Activated T-cell treated with anti-CD3 and anti-CD28 coated beads for 48 hours (primary cell): ENCODE data around the gene AKNAD1.
"Not testable (repeated sequence)": the region's sequence is repeated elsewhere in the genome, so short reads cannot be mapped to it uniquely, and the experiment has no call there.

ENCODE experiments used
- DNase-seq: peaks from one replicate; pipeline ENCODE4 v3.0.0-alpha.2; 2020; ENCODE audit warnings: low read depth

AKNAD1 gene

GRCh38 chr1:108856994-108857393 lies at the start of gene AKNAD1:
AKNAD1 (minus strand) TSS chr1:108857094; CDS start chr1:108852664, 4,430 bp downstream.
- no peak for DNase-seq

- DNase-seq: no peak
Measured at GRCh38 chr1:108901106-108901505, 44.2 kb upstream of the AKNAD1 start.

GRCh38 chr1:108897865-108898720 lies 41.2 kb upstream of the AKNAD1 start:
- no peak for DNase-seq

- no peak for DNase-seq
Measured at GRCh38 chr1:108896146-108897145, 39.6 kb upstream of the AKNAD1 start.

- DNase-seq: no peak
Measured at GRCh38 chr1:108893141-108893530, 36.2 kb upstream of the AKNAD1 start.

- DNase-seq: no peak
Measured at GRCh38 chr1:108892356-108893140, 35.7 kb upstream of the AKNAD1 start.

GRCh38 chr1:108889706-108890384 lies 33.0 kb upstream of the AKNAD1 start:
- no peak for DNase-seq

GRCh38 chr1:108889006-108889645 lies 32.2 kb upstream of the AKNAD1 start:
- DNase-seq: not testable (repeated sequence)

GRCh38 chr1:108886292-108886691 lies 29.4 kb upstream of the AKNAD1 start:
- no peak for DNase-seq

GRCh38 chr1:108884968-108885367 lies 28.1 kb upstream of the AKNAD1 start:
- no peak for DNase-seq

GRCh38 chr1:108882837-108883236 lies 25.9 kb upstream of the AKNAD1 start:
- no peak for DNase-seq

GRCh38 chr1:108881369-108881768 lies 24.5 kb upstream of the AKNAD1 start:
- DNase-seq: no peak

- no peak for DNase-seq
Measured at GRCh38 chr1:108880850-108881249, 24.0 kb upstream of the AKNAD1 start.

GRCh38 chr1:108878678-108879077 lies 21.8 kb upstream of the AKNAD1 start:
- no peak for DNase-seq

GRCh38 chr1:108878160-108878469 lies 21.2 kb upstream of the AKNAD1 start:
- no peak for DNase-seq

GRCh38 chr1:108877348-108878159 lies 20.7 kb upstream of the AKNAD1 start:
- DNase-seq: no peak

- no peak for DNase-seq
Measured at GRCh38 chr1:108871050-108871724, 14.3 kb upstream of the AKNAD1 start.

- DNase-seq: no peak
Measured at GRCh38 chr1:108865316-108865910, 8.5 kb upstream of the AKNAD1 start.

- DNase-seq: no peak
Measured at GRCh38 chr1:108863984-108864383, 7.1 kb upstream of the AKNAD1 start.
